Keratinocyte (primary cell): ENCODE results near the gene CDC42SE2. TPM values are rescaled to one million over a fixed set of nuclear protein-coding genes. Genes with fewer than 3 reads are reported as not detected.
A peak's percentile ranks its signal among the peaks of the same experiment; 100 is the strongest.

Source experiments
- DNase-seq: peaks from one replicate; pipeline ENCODE4 v3.0.0-alpha.2; 2011; ENCODE audit warnings: low read depth, missing footprints, low spot score
- FAIRE-seq: peaks from 2 replicates; lab custom pipeline; 2011; peaks lifted over from hg19 to GRCh38; lab: Jason Lieb, UNC
- H2AFZ ChIP-seq: 2 replicates; pipeline ENCODE4 v1.6.0; 2012; ENCODE audit warnings: low read length, control low read depth, inconsistent platforms; ENCODE audit not compliant: control insufficient read depth
- H3K27ac ChIP-seq: 2 replicates; pipeline ENCODE4 v1.5.1; 2011; ENCODE audit warnings: low read length; ENCODE audit not compliant: control insufficient read depth, insufficient read depth
- H3K27me3 ChIP-seq: 3 replicates; pipeline ENCODE4 v1.6.0; 2011; ENCODE audit warnings: low read length; ENCODE audit not compliant: control insufficient read depth, insufficient read depth; ENCODE audit errors: extremely low read depth
- H3K36me3 ChIP-seq, 2 experiments: 2 replicates in 1 of 2; 3 replicates in 1 of 2; pipeline ENCODE4 v1.5.1; 2011; ENCODE audit warnings: low read length in 2 of 2, mild to moderate bottlenecking in 1 of 2; ENCODE audit not compliant: control insufficient read depth in 2 of 2, insufficient read depth in 2 of 2; ENCODE audit errors: extremely low read depth in 1 of 2
- H3K4me1 ChIP-seq: 3 replicates; pipeline ENCODE4 v1.5.1; 2011; ENCODE audit warnings: low read length; ENCODE audit not compliant: control insufficient read depth, insufficient read depth; ENCODE audit errors: extremely low read depth
- H3K4me2 ChIP-seq: 3 replicates; pipeline ENCODE4 v1.6.0; 2011; ENCODE audit warnings: low read depth, low read length; ENCODE audit not compliant: control insufficient read depth, insufficient read depth; ENCODE audit errors: extremely low read depth
- H3K4me3 ChIP-seq, 3 experiments: fragments of 200-600 bp in 1 of 3; sonication (generic) in 1 of 3; 2 replicates in 2 of 3; 3 replicates in 1 of 3; pipeline ENCODE4 v1.5.1; 2011 to 2016; ENCODE audit warnings: low read length in 3 of 3, mild to moderate bottlenecking in 3 of 3, control low read depth in 2 of 3, inconsistent platforms in 1 of 3, low read depth in 1 of 3, mixed read lengths in 1 of 3, mixed run types in 1 of 3, moderate library complexity in 1 of 3; ENCODE audit not compliant: control insufficient read depth in 2 of 3, insufficient read depth in 2 of 3; ENCODE audit errors: extremely low read depth in 1 of 3
- H3K79me2 ChIP-seq: 2 replicates; pipeline ENCODE4 v1.6.0; 2012; ENCODE audit warnings: low read length; ENCODE audit not compliant: control insufficient read depth, insufficient read depth
- H3K9ac ChIP-seq: 3 replicates; pipeline ENCODE4 v1.6.0; 2011; ENCODE audit warnings: low read length; ENCODE audit not compliant: control insufficient read depth, insufficient read depth; ENCODE audit errors: extremely low read depth
- H3K9me1 ChIP-seq: 3 replicates; pipeline ENCODE4 v1.6.0; 2011; ENCODE audit warnings: low read length; ENCODE audit not compliant: control insufficient read depth, insufficient read depth; ENCODE audit errors: extremely low read depth
- H3K9me3 ChIP-seq: 2 replicates; pipeline ENCODE4 v1.5.1; 2012; ENCODE audit warnings: low read depth, low read length; ENCODE audit not compliant: control insufficient read depth
- H4K20me1 ChIP-seq: 3 replicates; pipeline ENCODE4 v1.6.0; 2011; ENCODE audit warnings: low read length; ENCODE audit not compliant: control insufficient read depth, insufficient read depth; ENCODE audit errors: extremely low read depth
- CTCF ChIP-seq, 3 experiments: IDR thresholded peaks in 1 of 3; conservative IDR thresholded peaks in 1 of 3; optimal IDR thresholded peaks in 1 of 3; 2 replicates in 2 of 3; 3 replicates in 1 of 3; pipeline versions ENCODE3 to v1.5.1; 2011; ENCODE audit warnings: low read length in 3 of 3, mild to moderate bottlenecking in 3 of 3, moderate library complexity in 2 of 3, control low read depth in 1 of 3, inconsistent platforms in 1 of 3; ENCODE audit not compliant: insufficient read depth in 2 of 3; ENCODE audit errors: extremely low read depth in 1 of 3
- EZH2 ChIP-seq: IDR thresholded peaks from one replicate; pipeline ENCODE4 v1.6.1; 2012; ENCODE audit warnings: inconsistent platforms, mild to moderate bottlenecking, low read length, moderate library complexity
- dilution Hi-C: fragments of 300-500 bp; cut with MboI; formaldehyde crosslinking; loops from one replicate; pipeline ENCODE4 v1.7.0; 2020; ENCODE audit warnings: low sequenced_read_pairs; ENCODE audit not compliant: extremely low pct_ligation_motif_present
- polyA plus RNA-seq, 5 experiments: library from polyadenylated mRNA; depleted of rRNA in 3 of 5; stranded (reverse) in 3 of 5; stranded (forward) in 1 of 5; unstranded in 1 of 5; fragments of >200 nt; gene quantifications; 1 replicate in 1 of 5; 2 replicates in 3 of 5; 3 replicates in 1 of 5; pipeline versions ENCODE4 v1.2.1 to v1.2.3, GENCODE V29; 2011 to 2012; ENCODE audit warnings: missing spikeins in 2 of 5, low read depth in 1 of 5, low replicate concordance in 1 of 5

CDC42SE2 gene
- polyA plus RNA-seq, 1 donor (not counting 4 experiments of a cell fraction or from before 2014, with no cell fraction given), result 32.5 TPM

- no peak overlapping the region for H3K27ac ChIP-seq
These were observed 5.1 kb upstream of the CDC42SE2 start for GRCh38 chr5:131258733-131259132.

GRCh38 chr5:131259326-131259725 lies 4.5 kb upstream of the CDC42SE2 start:
- Histone ChIP-seq H3K36me3 (no peaks in the 10 kb centered on the region), H3K9me3 (no peaks in the 10 kb centered on the region), H3K4me3 (no peak overlapping the region), H3K9ac (no peak overlapping the region), H3K9me1 (no peaks in the 10 kb centered on the region), H3K27me3 (no peaks in the 10 kb centered on the region), H2AFZ (no peak overlapping the region), H4K20me1 (no peaks in the 10 kb centered on the region), H3K4me1 (peaks cover 25% of the 10 kb centered on the region), H3K27ac (no peak overlapping the region), H3K79me2 (peaks cover 3% of the 10 kb centered on the region), H3K4me2 (peak overlapping the region; percentile 46)
- dilution Hi-C loops, result no loop called here
- TF ChIP-seq EZH2, result no peak
- DNase-seq (no peak), FAIRE-seq (no peak)

More at GRCh38 chr5:131258733-131259132, 5.1 kb upstream of the CDC42SE2 start:
- Histone ChIP-seq H3K36me3 (no peaks in the 10 kb centered on the region), H3K9me3 (no peaks in the 10 kb centered on the region), H2AFZ (no peak overlapping the region), H3K4me2 (peak overlapping the region; percentile 46), H3K4me1 (peaks cover 25% of the 10 kb centered on the region), H3K9me1 (no peaks in the 10 kb centered on the region), H3K4me3 (no peak overlapping the region), H3K9ac (no peak overlapping the region), H3K79me2 (no peaks in the 10 kb centered on the region), H4K20me1 (no peaks in the 10 kb centered on the region), H3K27me3 (no peaks in the 10 kb centered on the region)
- DNase-seq (no peak), FAIRE-seq (peak; percentile 77)
- TF ChIP-seq CTCF (optimal IDR thresholded peaks at IDR 0.05 in 1 of 3, IDR thresholded peaks at IDR 0.05 in 1 of 3, conservative IDR thresholded peaks at IDR 0.05 in 1 of 3; ENCODE audit: extremely low read depth in 1 of 3, insufficient read depth in 2 of 3, low read length in 3 of 3) (no peak), EZH2 (no peak)
- dilution Hi-C loops, result no loop called here

GRCh38 chr5:131260895-131261294 lies 3.0 kb upstream of the CDC42SE2 start:
- H3K4me1 ChIP-seq, result peaks cover 25% of the 10 kb centered on the region
- no peak overlapping the region for H2AFZ ChIP-seq
- dilution Hi-C loops, result no loop called here
- H3K4me3 ChIP-seq, result no peak overlapping the region
- DNase-seq, result no peak
- H4K20me1 ChIP-seq, result no peaks in the 10 kb centered on the region
- no peak overlapping the region for H3K27ac ChIP-seq
- FAIRE-seq, result no peak
- H3K27me3 ChIP-seq, result no peaks in the 10 kb centered on the region
- no peaks in the 10 kb centered on the region for H3K36me3 ChIP-seq
- TF ChIP-seq CTCF (optimal IDR thresholded peaks at IDR 0.05 in 1 of 3, IDR thresholded peaks at IDR 0.05 in 1 of 3, conservative IDR thresholded peaks at IDR 0.05 in 1 of 3; ENCODE audit: extremely low read depth in 1 of 3, insufficient read depth in 2 of 3, low read length in 3 of 3), result no peak
- no peak for TF ChIP-seq EZH2
- no peaks in the 10 kb centered on the region for H3K9me3 ChIP-seq
- no peaks in the 10 kb centered on the region for H3K9me1 ChIP-seq
- peaks cover 18% of the 10 kb centered on the region for H3K79me2 ChIP-seq
- peak overlapping the region; percentile 47 for H3K4me2 ChIP-seq
- H3K9ac ChIP-seq, result no peak overlapping the region
